ENCODE results near the gene CLBA1. TPM values are rescaled to one million over a fixed set of nuclear protein-coding genes. Genes with fewer than 3 reads are reported as not detected.
"Not testable (repeated sequence)": the region's sequence is repeated elsewhere in the genome, so short reads cannot be mapped to it uniquely, and the experiment has no call there.

CLBA1 gene
- total RNA-seq, 2 donors from 2014 or later: 0.20 to 0.97 TPM

DNA sequence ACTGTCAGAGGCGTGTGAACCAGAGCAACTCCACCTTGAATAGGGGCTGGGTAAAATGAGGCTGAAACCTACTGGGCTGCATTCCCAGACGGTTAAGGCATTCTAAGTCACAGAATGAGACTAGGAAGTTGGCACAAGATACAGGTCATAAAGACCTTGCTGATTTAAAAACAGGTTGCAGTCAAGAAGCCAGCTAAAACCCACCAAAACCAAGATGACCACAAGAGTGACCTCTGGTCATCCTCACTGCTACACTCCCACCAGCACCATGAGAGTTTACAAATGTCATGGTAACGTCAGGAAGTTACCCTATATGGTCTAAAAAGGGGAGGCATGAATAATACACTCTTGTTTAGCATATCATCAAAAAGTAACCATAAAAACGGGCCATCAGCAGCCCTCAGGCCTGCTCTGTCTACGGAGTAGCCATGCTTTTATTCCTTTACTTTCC, 46.9 kb downstream of the CLBA1 start:
- H3K36me3 Mint-ChIP-seq; H3K27ac Mint-ChIP-seq; ATAC-seq; H3K9me3 Mint-ChIP-seq; DNase-seq (ENCODE audit: low spot score in 2 of 2): not testable (repeated sequence)

DNA sequence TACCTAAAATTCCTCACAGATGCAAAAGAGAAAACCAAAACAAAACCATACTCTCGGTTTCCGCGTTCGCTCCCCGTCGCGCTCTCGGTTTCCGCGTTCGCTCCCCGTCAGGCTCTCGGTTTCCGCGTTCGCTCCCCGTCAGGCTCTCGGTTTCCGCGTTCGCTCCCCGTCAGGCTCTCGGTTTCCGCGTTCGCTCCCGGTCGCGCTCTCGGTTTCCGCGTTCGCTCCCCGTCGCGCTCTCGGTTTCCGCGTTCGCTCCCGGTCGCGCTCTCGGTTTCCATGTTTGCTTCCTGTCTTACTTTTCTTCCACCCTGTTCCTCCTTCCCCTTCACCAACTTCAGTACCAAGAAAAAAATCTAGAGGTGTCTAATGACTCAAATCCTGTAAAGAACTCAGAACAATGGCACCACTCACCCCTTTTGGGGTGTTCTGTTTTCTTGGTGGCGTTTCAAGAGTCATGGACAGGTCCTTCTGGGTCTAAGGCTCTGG, 47.9 kb downstream of the CLBA1 start:
- not testable (repeated sequence) for H3K36me3 Mint-ChIP-seq, H3K27ac Mint-ChIP-seq

GRCh38 chr14:105034315-105035039, 48.9 kb downstream of the CLBA1 start:
- no peaks in the 10 kb centered on the region for H3K36me3 Mint-ChIP-seq

More for the DNA sequence above, 47.9 kb downstream of the CLBA1 start:
- not testable (repeated sequence) for DNase-seq (ENCODE audit: low spot score in 2 of 2); H3K9me3 Mint-ChIP-seq
- ATAC-seq: peak in 1 of 2 donors; percentile 47

GRCh38 chr14:105035616-105036015, 50.0 kb downstream of the CLBA1 start:
- H3K27ac Mint-ChIP-seq; H3K36me3 Mint-ChIP-seq; DNase-seq (ENCODE audit: low spot score in 2 of 2); ATAC-seq; H3K9me3 Mint-ChIP-seq: not testable (repeated sequence)

More at GRCh38 chr14:105034315-105035039, 48.9 kb downstream of the CLBA1 start:
- ATAC-seq (no peak), DNase-seq (ENCODE audit: low spot score in 2 of 2) (no peak)
- H3K27ac Mint-ChIP-seq: no peak overlapping the region
- peaks cover 0 to 10% of the 10 kb centered on the region in 2 donors for H3K9me3 Mint-ChIP-seq

DNA sequence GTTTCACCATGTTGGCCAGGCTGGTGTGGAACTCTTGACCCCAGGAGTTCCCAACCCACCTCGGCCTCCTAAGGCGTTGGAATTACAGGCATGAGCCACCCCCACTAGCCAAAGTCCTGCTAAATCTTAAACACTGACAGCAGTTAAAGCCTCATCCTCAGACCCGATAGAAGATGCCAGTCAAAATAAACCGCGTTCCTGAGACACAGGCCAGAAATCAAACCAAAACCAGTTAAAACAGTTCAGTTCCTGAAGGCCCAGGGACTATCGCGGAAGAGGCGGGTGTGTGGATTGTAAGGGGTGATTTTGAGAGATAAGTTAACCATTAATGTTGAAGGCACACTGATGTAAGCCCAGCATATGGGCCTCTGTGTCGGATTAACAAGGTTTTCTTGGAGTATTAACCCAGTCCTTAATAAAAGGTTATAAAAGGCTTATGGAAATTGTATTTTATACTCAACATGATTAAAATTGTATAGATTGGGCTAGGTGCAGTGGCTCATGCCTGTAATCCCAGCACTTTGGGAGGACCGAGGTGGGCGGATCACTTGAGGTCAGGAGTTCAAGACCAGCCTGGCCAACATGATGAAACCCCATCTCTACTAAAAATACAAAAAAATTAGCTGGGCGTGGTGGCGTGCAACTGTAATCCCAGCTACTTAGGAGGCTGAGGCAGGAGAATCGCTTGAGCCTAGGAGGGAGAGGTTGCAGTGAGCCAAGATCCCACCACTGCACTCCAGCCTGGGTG, 54.0 kb downstream of the CLBA1 start:
- Mint-ChIP-seq H3K36me3 (no peaks in the 10 kb centered on the region), H3K9me3 (no peaks in the 10 kb centered on the region), H3K27ac (no peak overlapping the region)
- no peak for ATAC-seq
- no peak for DNase-seq (ENCODE audit: low spot score in 2 of 2)

DNA sequence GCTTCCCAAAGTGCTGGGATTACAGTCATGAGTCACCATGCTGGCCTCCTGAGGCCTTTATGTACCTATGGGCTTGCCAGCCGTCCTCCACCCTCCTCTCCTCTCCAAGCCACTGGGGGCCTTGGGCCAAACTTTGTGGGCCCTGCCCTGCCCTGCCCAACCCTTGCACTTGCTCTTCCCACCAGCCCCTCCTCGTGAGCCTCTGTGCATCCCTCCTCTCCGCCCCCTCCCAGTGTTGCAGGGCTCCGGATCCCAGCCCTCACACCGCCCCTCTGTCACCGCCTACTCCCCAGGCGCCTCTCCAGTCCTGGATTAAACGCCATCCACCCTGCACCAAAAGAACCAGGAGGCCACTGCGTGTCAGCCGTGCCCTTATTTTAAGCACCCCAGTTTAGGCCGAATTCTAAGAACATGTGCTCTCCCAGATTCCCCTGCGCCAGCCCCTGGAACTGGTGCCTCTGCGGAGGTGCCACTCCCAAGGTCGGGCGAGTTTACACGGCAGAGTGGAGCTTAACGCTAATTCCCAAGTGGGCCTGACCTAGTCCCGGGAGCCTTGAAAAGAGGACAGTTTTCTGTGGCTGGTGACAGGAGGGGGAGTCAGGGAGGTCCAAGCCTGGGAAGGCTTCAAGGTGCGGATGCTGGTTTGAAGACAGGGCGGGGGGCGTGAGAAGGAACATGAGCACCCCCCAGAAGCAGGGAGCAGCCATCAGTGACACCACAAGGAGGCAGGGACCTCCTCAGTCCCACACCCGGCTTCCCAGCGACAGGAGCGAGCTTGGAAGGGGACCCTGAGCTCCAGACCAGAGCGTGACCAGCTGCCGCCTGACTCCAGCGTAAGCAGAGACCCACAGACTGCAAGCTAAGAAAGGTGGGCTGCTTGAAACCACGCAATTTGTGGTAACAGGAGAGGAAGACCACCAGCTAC, 56.5 kb downstream of the CLBA1 start:
- ATAC-seq: no peak
- DNase-seq (ENCODE audit: low spot score in 2 of 2): no peak
- Mint-ChIP-seq H3K36me3 (no peaks in the 10 kb centered on the region), H3K9me3 (no peaks in the 10 kb centered on the region), H3K27ac (peak overlapping the region in 1 of 2 donors; percentile 47)

DNA sequence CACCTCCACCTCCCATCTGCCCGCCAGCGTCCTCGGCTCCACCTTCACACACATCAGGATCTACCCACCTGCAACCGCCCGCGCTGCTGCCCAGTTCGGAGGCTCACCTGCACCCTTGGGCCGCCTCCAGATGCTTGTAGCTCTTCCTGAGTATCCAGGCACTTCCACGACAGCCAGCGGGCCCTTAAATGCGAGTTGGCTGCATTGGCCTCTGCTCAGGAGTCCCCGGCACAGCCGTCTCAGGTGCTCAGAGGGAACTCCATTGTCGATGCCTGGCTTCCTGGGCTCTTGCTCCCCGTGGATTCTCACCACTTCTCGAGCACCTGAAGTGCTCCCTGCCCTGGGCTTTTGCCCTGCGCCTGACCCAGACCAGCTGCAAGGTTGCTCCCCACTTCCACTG, 57.2 kb downstream of the CLBA1 start:
- no peaks in the 10 kb centered on the region for H3K36me3 Mint-ChIP-seq
- no peak for ATAC-seq

DNA sequence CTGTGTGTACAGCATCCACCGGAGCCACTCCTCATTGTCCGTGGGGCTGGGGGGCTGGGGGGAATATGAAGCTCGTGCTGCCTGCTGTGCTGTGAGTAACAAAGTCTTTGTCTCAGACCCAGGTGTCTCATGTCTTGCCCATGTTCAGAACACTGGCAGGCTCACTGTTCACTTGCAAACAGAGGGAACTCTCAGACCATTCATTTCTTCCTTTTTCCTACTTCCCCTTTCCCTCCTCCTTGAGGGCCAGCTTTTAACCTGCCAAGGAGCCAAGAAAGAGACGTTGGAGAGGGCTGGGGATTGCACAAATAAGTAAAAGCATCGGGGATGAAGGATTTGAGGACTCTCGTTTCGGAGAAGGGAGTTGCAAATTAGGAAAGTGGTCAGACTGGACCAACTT, 58.1 kb downstream of the CLBA1 start:
- DNase-seq (ENCODE audit: low spot score in 2 of 2) (no peak), ATAC-seq (no peak)
- Mint-ChIP-seq H3K9me3 (no peaks in the 10 kb centered on the region), H3K36me3 (no peaks in the 10 kb centered on the region), H3K27ac (peak overlapping the region in 1 of 2 donors; percentile 6)

More for the DNA sequence above, 57.2 kb downstream of the CLBA1 start:
- no peak for DNase-seq (ENCODE audit: low spot score in 2 of 2)
- H3K27ac Mint-ChIP-seq: peak overlapping the region in 1 of 2 donors; percentile 53
- H3K9me3 Mint-ChIP-seq: no peaks in the 10 kb centered on the region

Other genes starting within 250 kb of the CLBA1 start
- gene SIVA1, start 232.6 kb upstream of the CLBA1 start, total RNA-seq: 10 to 100 TPM; 86.1 to 87.1 TPM
- 100 to 1,000 TPM; 111 to 113 TPM for gene AKT1, start 190.0 kb upstream of the CLBA1 start, total RNA-seq
- 1 to 10 TPM; 2.0 to 2.9 TPM for gene ZBTB42, start 184.7 kb upstream of the CLBA1 start, total RNA-seq
- 1 to 10 TPM; 6.0 to 9.4 TPM for gene CEP170B, start 120.5 kb upstream of the CLBA1 start, total RNA-seq
- under 1 TPM in 1 of 2 donors, not detected in 1; 0.04 TPM for gene PLD4, start 60.9 kb upstream of the CLBA1 start, total RNA-seq
- gene AHNAK2, start 7.4 kb upstream of the CLBA1 start, total RNA-seq: under 1 TPM; 0.02 to 0.10 TPM
- gene CDCA4, start 35.3 kb downstream of the CLBA1 start, total RNA-seq: 10 to 100 TPM; 54.2 to 61.1 TPM
- gene GPR132, start 79.6 kb downstream of the CLBA1 start, total RNA-seq: 10 to 100 TPM; 24.9 to 32.6 TPM
- gene JAG2, start 183.0 kb downstream of the CLBA1 start, total RNA-seq: 10 to 100 TPM in 1 of 2 donors, 1 to 10 TPM in 1; 4.3 to 10.5 TPM
- gene NUDT14, start 195.5 kb downstream of the CLBA1 start, total RNA-seq: 10 to 100 TPM; 20.0 to 22.6 TPM